ENCODE measurements around the gene GOLGA6A.
"Not testable (repeated sequence)": the region's sequence is repeated elsewhere in the genome, so short reads cannot be mapped to it uniquely, and the experiment has no call there.

Gene GOLGA6A, protein sequence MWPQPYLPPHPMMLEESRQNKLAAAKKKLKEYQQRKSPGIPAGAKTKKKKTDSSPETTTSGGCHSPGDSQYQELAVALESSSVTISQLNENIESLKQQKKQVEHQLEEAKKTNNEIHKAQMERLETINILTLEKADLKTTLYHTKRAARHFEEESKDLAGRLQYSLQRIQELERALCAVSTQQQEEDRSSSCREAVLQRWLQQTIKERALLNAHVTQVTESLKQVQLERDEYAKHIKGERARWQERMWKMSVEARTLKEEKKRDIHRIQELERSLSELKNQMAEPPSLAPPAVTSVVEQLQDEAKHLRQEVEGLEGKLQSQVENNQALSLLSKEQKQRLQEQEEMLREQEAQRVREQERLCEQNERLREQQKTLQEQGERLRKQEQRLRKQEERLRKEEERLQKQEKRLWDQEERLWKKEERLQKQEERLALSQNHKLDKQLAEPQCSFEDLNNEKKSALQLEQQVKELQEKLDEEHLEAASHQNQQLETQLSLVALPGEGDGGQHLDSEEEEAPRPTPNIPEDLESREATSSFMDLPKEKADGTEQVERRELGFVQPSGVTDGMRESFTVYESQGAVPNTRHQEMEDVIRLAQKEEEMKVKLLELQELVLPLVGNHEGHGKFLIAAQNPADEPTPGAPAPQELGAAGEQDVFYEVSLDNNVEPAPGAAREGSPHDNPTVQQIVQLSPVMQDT

DNA sequence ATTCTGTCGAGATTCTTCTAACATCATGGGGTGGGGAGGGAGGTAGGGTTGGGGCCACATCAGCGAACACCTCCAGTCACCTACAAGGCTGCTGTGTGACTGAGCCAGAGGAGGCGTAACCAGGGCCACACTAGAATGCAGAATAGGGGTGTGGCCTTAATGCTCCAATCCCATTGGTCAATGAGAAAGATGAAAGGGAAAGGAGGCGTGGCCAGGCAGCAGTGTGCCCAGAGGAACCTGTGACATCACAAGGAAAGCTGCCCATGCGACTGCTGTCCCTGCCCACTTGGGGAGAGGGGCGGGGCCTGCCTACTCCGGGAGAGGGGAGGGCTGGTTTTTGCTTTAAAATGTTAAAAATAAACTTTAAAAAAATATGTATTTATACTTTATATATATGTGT, at the start of gene GOLGA6A:
TSS of gene GOLGA6A (minus strand) at position 101 of the 400 bp plus-strand sequence. CDS start at position 60, 41 bp downstream.
- not testable (repeated sequence) for H3K4me3 ChIP-seq (ENCODE audit: low read depth, low read length); DNase-seq (ENCODE audit: low read depth)

DNA sequence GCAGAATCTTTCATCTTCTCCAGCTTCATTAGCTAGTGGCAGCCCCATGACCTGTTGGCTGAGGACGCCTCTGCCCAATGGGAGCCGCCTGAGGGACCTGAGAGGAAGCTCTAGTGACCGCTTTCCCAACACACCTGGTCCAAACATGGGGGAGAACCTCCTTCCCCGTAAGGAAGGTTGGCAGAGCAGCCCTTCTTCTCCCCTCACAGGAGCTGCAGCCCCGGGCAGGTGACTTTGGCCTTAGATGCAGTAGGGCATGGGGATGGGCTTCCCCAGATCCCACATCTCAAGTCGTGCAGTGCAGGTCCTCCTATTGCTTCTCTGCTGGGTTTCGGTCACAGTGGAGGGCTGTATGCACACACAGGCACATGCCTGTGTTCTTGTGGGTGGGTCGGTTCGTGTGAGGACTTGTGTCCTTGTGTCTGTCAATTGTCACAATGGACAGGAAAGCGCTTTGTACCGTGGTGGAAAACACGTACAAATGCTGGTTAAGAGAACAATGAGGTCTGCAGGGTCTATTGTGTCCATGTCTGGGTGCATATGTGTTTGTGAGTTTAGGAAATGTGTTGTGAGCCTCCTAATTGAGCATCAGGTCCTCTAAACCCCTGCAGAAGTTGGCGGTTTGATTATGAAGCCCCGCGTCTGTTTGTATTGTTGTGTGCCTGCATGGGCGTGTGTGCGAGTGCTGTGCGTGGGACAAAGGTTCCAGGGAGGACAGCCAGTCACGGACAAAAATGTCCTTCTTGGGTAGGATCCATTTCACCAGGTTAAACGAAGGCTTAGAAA, 49.5 kb upstream of the GOLGA6A start:
- DNase-seq (ENCODE audit: low read depth) = no peak
- no peak overlapping the region for H3K4me3 ChIP-seq (ENCODE audit: low read depth, low read length)
- TF ChIP-seq, protein P1, sequence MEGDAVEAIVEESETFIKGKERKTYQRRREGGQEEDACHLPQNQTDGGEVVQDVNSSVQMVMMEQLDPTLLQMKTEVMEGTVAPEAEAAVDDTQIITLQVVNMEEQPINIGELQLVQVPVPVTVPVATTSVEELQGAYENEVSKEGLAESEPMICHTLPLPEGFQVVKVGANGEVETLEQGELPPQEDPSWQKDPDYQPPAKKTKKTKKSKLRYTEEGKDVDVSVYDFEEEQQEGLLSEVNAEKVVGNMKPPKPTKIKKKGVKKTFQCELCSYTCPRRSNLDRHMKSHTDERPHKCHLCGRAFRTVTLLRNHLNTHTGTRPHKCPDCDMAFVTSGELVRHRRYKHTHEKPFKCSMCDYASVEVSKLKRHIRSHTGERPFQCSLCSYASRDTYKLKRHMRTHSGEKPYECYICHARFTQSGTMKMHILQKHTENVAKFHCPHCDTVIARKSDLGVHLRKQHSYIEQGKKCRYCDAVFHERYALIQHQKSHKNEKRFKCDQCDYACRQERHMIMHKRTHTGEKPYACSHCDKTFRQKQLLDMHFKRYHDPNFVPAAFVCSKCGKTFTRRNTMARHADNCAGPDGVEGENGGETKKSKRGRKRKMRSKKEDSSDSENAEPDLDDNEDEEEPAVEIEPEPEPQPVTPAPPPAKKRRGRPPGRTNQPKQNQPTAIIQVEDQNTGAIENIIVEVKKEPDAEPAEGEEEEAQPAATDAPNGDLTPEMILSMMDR (conservative IDR thresholded peaks at IDR 0.05; ENCODE audit: low read depth, low read length) = no peak

DNA sequence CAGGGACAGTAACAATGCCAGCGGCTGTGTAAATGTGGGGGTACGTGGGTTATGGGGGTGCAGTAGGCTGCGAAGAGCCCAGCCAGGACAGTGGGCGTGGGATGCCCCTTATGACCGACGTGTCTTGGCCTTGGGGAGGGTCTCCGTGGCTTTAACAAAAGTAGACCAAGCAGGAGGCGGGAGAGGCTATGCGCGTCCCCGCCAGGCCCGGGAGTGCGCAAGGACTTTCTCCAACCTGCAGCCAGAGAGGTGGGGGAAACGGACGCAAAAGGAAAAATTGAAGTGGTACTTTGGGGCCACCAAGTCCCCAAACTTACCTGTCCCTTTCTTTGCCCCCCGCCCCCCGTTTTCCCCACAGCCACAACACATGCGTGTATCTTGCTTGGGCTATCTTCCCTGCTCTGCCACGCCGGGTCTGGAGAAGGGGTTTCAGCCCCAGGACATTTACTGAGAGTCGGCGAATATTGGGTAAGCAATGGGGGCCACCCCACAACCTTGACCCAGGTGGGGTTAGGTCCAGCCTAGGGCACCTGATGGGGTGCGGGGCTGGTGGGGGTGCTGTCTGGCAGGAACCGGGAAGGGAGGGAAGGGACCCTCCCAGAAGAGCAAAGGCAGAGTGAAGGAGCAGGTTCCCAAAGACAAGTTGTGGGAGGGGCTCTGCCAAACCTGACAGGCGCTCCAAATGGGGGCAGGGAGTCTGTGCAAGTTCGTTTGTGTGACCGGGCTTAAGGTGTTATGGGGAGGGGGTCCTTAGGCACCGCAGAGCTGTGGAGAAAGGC, 48.7 kb upstream of the GOLGA6A start:
- DNase-seq (ENCODE audit: low read depth) = no peak
- no peak overlapping the region for H3K4me3 ChIP-seq (ENCODE audit: low read depth, low read length)
- TF ChIP-seq, protein P1 (conservative IDR thresholded peaks at IDR 0.05; ENCODE audit: low read depth, low read length) = no peak

DNA sequence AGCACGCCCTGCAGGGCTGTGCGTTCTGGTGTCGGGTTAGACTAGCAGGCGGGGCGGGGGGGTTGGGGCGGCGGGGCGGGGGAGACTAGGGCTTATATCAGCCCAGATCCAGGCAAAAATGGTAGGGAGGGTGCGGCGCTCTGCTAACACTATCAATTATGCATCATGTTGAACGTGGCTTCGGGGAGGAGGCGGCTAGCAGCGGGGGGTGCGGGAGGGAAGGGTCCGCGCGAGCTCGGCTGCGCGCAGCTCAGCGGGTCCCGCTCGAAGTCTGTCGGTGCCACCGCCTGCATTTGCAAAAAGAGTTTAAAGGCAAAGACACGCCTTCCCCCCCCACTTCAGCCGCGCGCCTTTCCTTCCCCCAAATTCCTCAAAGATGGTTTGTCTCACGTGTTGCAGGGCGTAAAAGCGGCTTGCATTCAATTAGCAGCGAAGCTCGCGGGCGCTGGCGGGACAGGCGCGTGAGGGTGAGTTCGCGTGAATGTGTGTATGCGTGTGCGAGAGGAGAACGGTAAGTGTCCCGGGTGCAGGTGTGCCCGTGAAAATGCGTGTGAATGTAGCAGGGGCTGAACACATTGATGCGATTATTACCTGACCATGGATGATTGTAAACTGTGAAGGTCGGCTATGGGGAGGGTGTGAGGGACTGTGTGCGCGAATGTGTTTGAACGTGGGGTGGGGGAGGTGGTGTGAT, 48.0 kb upstream of the GOLGA6A start, which contains the start of gene ISLR2:
TSS of gene ISLR2 (plus strand) at position 432 of the 694 bp plus-strand sequence. CDS start 2,169 bp downstream, outside the sequence.
- DNase-seq (ENCODE audit: low read depth) = no peak
- H3K4me3 ChIP-seq (ENCODE audit: low read depth, low read length) = peak within 1 kb of the TSS; percentile 32
- TF ChIP-seq, protein P1 (conservative IDR thresholded peaks at IDR 0.05; ENCODE audit: low read depth, low read length) = no peak

DNA sequence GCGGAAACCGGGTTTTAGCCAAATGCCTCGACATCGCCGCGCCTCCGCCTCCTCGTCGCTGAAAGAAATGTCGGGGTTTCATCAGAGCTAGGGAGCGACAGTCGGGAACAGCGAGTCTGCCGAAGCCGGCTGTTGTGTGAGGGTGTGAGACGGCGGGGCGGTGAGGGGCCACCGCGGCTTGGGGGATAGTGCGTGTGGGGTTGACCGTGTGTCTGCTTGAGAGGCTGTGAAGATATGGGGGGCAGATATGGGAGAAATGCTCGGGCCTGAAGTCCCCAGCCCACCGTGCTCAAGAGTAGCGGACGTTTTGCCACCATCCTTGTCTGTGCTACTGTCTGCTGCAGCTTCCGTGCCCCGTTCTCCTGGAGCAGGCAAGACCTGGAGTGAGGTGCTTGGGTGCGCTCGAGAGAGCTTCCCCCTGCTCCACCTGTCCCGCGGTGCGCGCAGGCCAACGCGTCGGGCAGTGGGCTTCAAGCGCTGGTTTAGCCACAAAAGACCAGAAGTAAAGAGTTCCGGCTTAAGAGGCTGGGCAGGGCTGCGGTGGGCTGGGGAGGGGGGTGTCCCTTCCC, 47.3 kb upstream of the GOLGA6A start:
- DNase-seq (ENCODE audit: low read depth) = no peak
- peak overlapping the region; percentile 32 for H3K4me3 ChIP-seq (ENCODE audit: low read depth, low read length)
- TF ChIP-seq, protein P1 (conservative IDR thresholded peaks at IDR 0.05; ENCODE audit: low read depth, low read length) = no peak

DNA sequence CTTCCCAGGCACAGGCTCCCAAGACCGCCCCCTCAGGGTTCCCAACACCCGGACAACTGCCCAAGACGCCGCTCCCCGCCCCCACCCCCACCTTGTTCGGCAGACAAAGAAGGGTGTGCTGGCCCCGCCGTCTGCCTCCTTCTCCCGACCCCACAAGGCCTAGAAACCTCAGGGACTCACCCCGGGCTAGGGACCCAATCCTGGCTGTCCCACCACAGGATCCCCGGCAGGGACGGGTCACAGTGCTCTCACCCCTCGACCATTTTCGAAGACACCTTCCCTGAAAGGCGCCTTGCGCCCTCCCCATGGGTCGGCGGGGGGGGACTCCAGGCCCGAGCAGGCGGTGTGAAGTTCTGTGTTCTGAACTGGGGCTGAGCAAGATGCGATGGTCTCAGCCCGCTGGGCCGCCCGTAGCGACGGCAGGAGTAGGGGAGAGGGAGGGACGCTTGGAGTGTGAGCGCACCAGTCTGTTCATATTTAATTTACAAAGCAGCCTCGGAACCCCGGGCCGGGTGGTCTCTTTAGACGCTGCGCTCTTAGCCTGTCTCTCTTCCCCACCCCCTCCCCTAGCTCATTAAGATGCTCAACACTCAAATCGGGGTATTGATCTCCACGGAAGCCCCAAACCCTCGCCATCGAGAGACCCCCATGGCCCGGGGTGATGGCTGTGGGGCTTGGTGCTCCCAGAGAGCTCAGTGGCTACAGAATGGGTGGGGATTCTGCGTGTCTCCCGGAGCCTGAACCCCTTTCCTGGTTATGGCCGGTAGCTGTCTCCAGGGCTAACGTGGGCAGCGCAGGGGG, 46.6 kb upstream of the GOLGA6A start:
- TF ChIP-seq, protein P1 (conservative IDR thresholded peaks at IDR 0.05; ENCODE audit: low read depth, low read length) = no peak
- H3K4me3 ChIP-seq (ENCODE audit: low read depth, low read length) = peak overlapping the region; percentile 17

More for the DNA sequence above, 46.6 kb upstream of the GOLGA6A start:
- no peak for DNase-seq (ENCODE audit: low read depth)

Data from choroid plexus epithelial cell (primary cell).